HL-60 (cell line): Measurements from ENCODE around the gene PIK3R4.

Experiments
- DNase-seq, 2 experiments: peaks; one replicate each; pipeline ENCODE4 v3.0.0-alpha.2; 2010 to 2020; ENCODE audit warnings: low read depth in 1 of 2, low spot score in 1 of 2
- H3K27ac ChIP-seq: fragments of 250-450 bp; sonication (Bioruptor Pico); replicated peaks from 2 replicates; pipeline ENCODE4 v1.5.1; 2020; ENCODE audit warnings: mild to moderate bottlenecking, moderate library complexity
- H3K27me3 ChIP-seq: fragments of 250-450 bp; sonication (Bioruptor Pico); 2 replicates; pipeline ENCODE4 v1.5.1; 2021; ENCODE audit warnings: mild to moderate bottlenecking, moderate library complexity; ENCODE audit not compliant: insufficient read depth, poor library complexity, severe bottlenecking
- H3K4me3 ChIP-seq: replicated peaks from 2 replicates; pipeline ENCODE4 v1.5.1; 2011; ENCODE audit warnings: mild to moderate bottlenecking, control low read depth, low read length; ENCODE audit not compliant: insufficient read depth
- GABPA ChIP-seq: IDR thresholded peaks from 2 replicates; pipeline ENCODE4 v1.6.1; 2012; ENCODE audit warnings: low read depth
- POLR2AphosphoS5 ChIP-seq: IDR thresholded peaks from 2 replicates; pipeline ENCODE4 v1.6.1; 2012; ENCODE audit warnings: low read depth
- SPI1 ChIP-seq: IDR thresholded peaks from 2 replicates; pipeline ENCODE4 v1.6.1; 2012; ENCODE audit warnings: low read depth, mild to moderate bottlenecking, borderline replicate concordance
- TF ChIP-seq, protein P1 (sequence below): IDR thresholded peaks from one replicate; pipeline ENCODE4 v1.5.1; 2011; ENCODE audit warnings: low read length, control low read depth, inconsistent platforms; ENCODE audit not compliant: insufficient read depth
- TF ChIP-seq, protein P2 (sequence below): IDR thresholded peaks from 2 replicates; pipeline ENCODE4 v1.6.1; 2012; ENCODE audit warnings: low read depth; ENCODE audit not compliant: insufficient replicate concordance

Gene PIK3R4

DNA sequence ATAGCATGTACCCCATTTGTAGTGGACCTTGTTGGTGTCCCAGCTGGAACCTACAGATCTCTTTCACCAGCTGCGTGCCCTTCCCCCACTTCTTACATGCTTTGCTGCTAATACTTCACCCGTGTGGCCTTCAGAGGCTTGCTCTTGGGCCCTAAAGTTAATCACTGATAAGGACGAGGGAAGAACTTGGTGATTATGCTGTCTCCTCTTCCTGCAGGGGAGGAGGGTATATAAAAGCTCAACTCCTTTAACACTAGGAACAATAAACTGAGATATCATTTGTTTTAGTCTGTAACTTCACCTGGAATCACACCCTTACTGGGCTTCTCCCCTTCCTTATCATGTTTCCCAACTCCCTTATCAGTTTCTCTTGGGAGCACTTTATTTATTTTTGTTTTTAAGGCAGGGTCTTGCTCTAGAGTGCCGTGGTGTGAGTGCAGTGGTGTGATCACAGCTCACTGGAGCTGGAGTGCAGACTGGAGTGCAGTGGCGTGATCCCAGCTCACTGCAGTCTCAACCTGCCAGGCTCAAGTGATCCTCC lies 43.2 kb upstream of the PIK3R4 start:
- no peak for TF ChIP-seq GABPA
- TF ChIP-seq SPI1: no peak
- TF ChIP-seq, protein P1, sequence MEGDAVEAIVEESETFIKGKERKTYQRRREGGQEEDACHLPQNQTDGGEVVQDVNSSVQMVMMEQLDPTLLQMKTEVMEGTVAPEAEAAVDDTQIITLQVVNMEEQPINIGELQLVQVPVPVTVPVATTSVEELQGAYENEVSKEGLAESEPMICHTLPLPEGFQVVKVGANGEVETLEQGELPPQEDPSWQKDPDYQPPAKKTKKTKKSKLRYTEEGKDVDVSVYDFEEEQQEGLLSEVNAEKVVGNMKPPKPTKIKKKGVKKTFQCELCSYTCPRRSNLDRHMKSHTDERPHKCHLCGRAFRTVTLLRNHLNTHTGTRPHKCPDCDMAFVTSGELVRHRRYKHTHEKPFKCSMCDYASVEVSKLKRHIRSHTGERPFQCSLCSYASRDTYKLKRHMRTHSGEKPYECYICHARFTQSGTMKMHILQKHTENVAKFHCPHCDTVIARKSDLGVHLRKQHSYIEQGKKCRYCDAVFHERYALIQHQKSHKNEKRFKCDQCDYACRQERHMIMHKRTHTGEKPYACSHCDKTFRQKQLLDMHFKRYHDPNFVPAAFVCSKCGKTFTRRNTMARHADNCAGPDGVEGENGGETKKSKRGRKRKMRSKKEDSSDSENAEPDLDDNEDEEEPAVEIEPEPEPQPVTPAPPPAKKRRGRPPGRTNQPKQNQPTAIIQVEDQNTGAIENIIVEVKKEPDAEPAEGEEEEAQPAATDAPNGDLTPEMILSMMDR: no peak
- no peak for TF ChIP-seq POLR2AphosphoS5
- TF ChIP-seq, protein P2, sequence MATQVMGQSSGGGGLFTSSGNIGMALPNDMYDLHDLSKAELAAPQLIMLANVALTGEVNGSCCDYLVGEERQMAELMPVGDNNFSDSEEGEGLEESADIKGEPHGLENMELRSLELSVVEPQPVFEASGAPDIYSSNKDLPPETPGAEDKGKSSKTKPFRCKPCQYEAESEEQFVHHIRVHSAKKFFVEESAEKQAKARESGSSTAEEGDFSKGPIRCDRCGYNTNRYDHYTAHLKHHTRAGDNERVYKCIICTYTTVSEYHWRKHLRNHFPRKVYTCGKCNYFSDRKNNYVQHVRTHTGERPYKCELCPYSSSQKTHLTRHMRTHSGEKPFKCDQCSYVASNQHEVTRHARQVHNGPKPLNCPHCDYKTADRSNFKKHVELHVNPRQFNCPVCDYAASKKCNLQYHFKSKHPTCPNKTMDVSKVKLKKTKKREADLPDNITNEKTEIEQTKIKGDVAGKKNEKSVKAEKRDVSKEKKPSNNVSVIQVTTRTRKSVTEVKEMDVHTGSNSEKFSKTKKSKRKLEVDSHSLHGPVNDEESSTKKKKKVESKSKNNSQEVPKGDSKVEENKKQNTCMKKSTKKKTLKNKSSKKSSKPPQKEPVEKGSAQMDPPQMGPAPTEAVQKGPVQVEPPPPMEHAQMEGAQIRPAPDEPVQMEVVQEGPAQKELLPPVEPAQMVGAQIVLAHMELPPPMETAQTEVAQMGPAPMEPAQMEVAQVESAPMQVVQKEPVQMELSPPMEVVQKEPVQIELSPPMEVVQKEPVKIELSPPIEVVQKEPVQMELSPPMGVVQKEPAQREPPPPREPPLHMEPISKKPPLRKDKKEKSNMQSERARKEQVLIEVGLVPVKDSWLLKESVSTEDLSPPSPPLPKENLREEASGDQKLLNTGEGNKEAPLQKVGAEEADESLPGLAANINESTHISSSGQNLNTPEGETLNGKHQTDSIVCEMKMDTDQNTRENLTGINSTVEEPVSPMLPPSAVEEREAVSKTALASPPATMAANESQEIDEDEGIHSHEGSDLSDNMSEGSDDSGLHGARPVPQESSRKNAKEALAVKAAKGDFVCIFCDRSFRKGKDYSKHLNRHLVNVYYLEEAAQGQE: no peak
- Histone ChIP-seq H3K4me3 (no peak overlapping the region), H3K27me3 (no peaks in the 10 kb centered on the region), H3K27ac (no peak overlapping the region)
- no peak for DNase-seq

DNA sequence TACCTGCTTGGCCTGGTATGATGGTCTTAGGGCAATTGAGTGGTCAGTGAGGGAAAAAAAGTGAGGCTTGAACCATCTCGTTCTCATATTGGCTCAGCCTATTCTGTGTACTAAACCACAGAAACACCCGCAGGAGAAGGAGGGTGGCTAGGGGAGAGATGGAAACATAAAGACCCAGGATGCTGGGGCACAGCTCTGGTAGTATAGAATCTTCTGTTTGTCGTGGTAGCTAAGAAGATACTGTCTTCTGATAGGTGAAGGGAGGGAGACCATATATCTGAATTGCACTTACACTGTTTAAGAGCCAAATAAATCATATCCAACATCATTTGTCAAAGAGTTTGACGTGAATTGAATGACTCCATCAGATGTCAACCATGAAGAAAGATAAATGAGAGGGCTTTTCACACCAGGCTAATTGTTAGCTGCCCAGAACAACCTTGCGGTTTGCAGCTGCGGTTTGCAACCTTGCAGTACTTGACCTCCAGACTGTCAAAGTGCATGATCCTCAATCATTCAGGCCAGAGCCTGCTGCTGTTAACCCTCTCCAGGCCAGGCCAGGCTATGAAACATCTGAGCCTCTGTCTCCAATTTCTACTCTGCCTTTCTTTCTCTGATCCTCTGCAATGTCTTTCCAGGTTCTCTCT lies 40.9 kb upstream of the PIK3R4 start:
- Histone ChIP-seq H3K27ac (no peak overlapping the region), H3K4me3 (no peak overlapping the region), H3K27me3 (no peaks in the 10 kb centered on the region)
- no peak for TF ChIP-seq GABPA
- TF ChIP-seq POLR2AphosphoS5: no peak
- TF ChIP-seq, protein P1: no peak
- no peak for TF ChIP-seq SPI1
- TF ChIP-seq, protein P2: no peak
- DNase-seq: no peak

DNA sequence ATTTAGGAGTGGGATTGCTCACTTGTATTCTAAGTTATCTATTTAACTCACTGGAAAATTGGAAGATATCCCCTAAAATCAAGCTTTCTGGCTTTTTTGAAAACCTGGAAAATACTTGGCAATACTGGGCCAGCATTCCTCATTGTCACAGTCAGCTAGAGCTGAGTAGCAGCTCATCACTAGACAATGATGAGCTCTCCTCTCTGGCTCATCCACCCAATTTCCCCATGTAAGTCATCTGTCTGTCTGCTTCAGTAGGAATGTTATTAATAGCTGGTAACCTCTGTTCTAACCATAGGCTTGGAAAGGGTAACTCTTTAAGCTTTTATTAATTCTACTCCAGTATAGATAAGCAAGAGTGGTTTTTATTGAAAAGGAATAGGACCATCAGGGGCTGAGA lies 39.7 kb upstream of the PIK3R4 start:
- Histone ChIP-seq H3K4me3 (no peak overlapping the region), H3K27ac (no peak overlapping the region), H3K27me3 (no peaks in the 10 kb centered on the region)
- TF ChIP-seq, protein P2: no peak
- no peak for TF ChIP-seq GABPA
- no peak for TF ChIP-seq POLR2AphosphoS5
- TF ChIP-seq SPI1: no peak
- TF ChIP-seq, protein P1: no peak
- DNase-seq: no peak
